GM21367 (cell line): ENCODE data around the gene WNK2.

ENCODE experiments used
- ATAC-seq: cut with Tn5 transposase; IDR thresholded peaks from one replicate; pipeline ENCODE4 v1.9.1; 2021; ENCODE audit not compliant: unreplicated experiment

Gene WNK2

GRCh38 chr9:93184432-93185265, 710 bp downstream of the WNK2 start:
- no peak for ATAC-seq

GRCh38 chr9:93185266-93186214, 1.6 kb downstream of the WNK2 start:
- ATAC-seq: no peak

GRCh38 chr9:93186215-93186945, 2.4 kb downstream of the WNK2 start:
- ATAC-seq: no peak

- ATAC-seq: no peak
Observed at GRCh38 chr9:93187047-93187446, 3.1 kb downstream of the WNK2 start.

- no peak for ATAC-seq
Observed at GRCh38 chr9:93187574-93187973, 3.6 kb downstream of the WNK2 start.

DNA sequence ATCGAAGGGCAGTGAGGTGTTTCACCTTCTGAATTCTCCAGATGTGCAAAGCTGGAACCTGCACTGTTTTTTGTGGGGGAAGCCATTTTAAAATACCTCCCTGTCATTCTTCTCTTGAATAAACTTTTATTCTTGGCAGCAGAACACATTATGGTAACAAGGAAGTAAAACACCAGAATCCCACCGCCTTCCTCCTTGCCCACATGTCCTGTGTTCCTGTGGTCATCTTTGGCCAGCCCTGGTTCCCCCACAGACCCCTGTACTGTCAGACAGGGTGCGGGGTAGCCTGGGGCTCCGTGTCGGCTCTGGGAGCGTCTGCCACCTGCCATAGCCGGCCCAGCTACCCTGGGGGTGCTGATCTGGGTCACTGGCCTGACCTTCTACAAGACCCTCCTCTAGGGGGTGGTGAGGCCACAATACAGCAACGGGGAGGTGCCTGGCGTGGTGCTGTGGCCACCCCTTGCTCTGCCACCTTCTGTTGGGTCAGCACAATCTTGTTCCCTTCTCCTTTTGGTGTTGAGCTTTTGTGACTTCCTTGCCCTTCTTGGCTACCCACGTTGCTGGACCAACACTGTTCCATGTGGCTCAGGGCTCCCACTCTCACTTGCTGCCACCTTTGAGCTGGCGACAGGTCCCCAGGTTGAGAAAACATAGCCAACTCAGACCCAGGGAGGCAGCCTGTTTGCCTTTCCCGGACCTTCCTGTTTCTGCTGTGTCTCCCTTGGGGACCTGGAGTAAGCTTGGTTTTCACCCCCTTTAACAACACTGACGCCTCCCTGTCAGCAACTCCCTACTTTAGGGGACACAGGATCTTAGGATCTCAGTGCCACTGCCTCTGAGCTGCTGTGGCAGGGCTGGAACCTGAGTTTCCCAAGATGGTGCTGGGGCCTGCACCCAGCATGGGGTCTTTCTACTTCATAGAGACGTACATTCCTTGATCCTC, 4.8 kb downstream of the WNK2 start:
- no peak for ATAC-seq

DNA sequence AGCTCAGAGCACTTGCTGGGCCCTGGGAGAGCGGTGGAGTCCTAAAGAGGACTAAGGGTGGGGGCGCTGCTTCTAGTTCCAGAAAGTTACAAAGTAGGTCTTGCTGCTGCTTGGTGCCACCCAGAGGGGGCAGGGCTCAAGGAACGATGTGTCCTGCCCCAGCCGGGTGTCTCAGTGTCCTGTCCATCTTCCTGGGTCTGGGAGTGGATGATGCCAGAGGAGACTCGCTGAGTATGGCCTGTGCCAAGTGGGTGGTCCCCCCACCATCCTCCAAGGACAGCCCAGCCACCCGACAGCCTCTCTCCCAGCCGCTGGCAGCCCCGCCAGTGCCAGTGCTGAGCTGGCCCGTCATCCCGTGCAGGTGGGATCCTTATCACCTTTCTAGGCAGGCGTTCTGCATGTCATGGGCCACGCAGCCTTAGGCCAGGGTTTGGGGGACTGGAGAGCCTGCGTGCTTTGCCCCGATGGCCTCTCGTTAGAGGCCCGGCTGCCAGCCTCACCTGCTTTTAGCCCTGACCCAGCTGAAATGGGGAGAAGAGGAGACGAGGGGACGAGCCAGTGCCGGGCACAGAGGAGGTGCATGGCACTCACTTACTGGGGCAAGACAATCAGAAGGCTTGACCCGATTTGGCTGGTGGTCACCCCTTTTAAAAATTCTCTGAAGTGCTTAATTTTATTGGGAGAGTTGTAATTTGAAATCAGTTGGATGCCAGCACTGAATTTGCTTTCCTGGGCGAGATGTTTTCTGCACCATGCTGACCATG, 5.6 kb downstream of the WNK2 start:
- no peak for ATAC-seq

- ATAC-seq: no peak
Observed at GRCh38 chr9:93190133-93190525, 6.2 kb downstream of the WNK2 start.

DNA sequence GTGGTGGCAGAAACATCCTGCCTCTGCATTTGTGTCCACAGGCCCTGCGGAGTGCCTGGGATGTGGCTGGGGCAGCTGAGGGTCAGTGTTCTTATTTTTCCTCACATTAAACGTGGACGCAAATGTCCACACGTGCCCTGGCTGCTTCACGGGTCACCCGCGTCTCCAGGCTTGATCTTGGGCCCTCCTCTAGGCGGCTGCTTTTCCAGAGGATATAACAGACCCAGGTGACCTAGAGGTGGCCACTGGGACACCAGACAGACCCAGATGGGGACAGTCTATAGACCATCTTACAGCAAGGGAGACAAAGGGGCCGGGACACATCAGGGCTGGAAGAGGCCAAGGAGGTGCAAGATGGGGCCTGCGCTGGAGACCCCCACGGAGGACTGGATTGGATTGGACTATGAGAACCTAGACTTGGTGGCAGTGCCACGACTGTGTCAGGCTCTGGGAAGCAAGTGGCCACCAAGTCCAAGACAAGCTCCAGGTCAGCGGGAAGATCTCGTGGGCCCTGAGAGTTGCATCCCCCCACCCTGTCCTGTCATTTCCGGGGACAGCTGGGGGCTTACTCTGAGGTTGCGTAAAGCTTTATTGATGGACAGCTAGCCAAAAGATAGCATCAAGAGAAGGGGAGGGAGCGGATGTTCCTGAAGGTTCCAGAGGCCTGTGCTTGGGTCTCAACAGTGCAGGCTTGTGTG, 6.9 kb downstream of the WNK2 start:
- ATAC-seq: no peak

GRCh38 chr9:93191354-93191660, 7.4 kb downstream of the WNK2 start:
- ATAC-seq: no peak

- no peak for ATAC-seq
Observed at GRCh38 chr9:93192721-93193387, 8.9 kb downstream of the WNK2 start.

- ATAC-seq: no peak
Observed at GRCh38 chr9:93193388-93194220, 9.7 kb downstream of the WNK2 start.

DNA sequence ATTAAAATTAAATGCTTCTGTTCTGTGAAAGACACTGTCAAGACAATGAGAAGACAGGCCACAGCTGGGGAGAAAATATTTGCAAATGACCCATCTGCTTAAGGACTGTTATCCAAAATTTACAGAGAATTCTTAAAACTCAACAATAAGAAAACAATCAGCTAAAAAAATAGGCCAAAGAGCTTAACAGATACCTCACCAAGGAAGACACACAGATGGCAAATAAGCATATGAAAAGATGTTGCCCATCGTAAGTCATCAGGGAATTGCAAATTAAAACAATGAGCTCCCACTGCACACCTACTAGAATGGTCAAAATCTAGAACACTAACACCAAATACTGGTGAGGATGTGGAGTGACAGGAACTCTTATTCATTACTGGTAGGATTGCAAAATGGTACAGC, 10.3 kb downstream of the WNK2 start:
- no peak for ATAC-seq

DNA sequence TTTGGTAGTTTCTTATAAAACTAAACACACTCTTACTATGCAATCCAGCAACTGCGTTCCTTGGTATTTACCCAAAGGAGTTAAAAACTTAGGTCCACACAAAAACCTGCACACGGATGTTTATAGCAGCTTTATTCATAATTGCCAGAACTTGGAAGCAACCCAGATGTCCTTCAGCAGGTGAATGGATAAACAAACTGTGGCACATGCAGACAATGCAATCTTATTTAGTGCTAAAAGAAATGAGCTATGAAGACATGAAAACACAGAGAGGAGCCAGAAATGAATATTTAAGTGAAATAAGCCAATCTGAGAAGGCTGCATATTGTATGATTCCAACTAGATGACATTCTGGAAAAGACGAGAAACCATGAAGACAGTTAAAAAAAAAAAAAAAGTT, 10.7 kb downstream of the WNK2 start:
- no peak for ATAC-seq

DNA sequence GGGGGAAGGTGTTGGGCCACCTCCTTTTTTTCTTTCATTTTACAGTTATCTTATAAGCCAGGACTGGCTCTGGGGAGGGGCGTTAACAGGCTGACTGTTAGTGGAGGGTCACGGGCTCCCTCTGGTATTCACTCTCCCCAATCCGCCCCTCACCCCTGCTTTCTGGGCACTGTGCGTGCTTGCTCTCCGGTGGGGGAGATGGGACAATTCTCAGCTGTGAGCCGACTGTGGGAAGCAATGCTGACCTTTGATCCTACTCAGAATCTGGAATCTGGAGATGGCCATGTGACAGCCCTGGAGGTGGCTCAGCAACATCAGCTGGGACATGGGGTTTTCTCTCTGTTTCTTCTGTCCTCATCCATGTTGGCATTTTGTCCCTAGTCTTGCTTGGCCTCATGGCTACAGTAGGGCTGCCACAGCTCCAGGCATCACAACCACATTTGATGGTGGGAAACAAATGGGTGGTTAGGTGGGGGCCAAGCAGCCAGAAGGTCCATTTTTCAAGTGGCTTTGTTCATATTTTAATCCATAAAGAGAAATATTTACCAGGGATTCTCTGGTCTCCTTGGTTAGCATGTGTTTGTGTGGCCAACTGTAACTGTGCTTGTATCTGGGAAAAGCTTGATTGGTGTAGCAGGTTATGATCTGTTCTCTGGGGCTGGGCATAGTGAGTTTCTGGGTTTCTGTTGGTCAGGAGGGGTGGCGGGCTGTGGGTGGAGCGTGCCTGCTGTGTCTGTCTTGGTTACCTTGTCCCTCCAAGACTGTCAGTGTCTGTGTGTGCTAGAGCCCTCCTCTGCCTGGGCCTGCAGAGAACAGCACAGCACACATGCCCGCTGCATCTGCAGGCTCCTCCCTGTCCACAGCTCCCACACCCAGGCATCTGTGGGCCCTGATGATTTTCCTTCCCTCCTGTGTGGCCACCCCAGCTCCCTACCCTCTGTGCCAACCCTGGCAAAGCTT, 12.4 kb downstream of the WNK2 start:
- no peak for ATAC-seq

GRCh38 chr9:93197670-93198069, 13.7 kb downstream of the WNK2 start:
- no peak for ATAC-seq
